MM.1S (cell line): Measurements from ENCODE around the gene FOXI1.
"Not testable (repeated sequence)": the region's sequence is repeated elsewhere in the genome, so short reads cannot be mapped to it uniquely, and the experiment has no call there.

Source experiments
- DNase-seq: peaks from one replicate; pipeline ENCODE4 v3.0.0-alpha.2; 2015
- H2AFZ ChIP-seq: fragments of 300-600 bp; sonication (generic); 2 replicates; pipeline ENCODE4 v1.6.0; 2016; ENCODE audit warnings: antibody characterized with exemption, low read length
- H3F3A ChIP-seq: fragments of 300-600 bp; sonication (generic); 2 replicates; pipeline ENCODE4 v1.6.1; 2016; ENCODE audit warnings: mild to moderate bottlenecking, antibody characterized with exemption, low read length, moderate library complexity, mixed read lengths; ENCODE audit not compliant: insufficient read depth
- H3K27ac ChIP-seq: fragments of 300-600 bp; sonication (generic); 2 replicates; pipeline ENCODE4 v1.5.1; 2016; ENCODE audit warnings: mild to moderate bottlenecking, low read length
- H3K27me3 ChIP-seq: fragments of 300-600 bp; sonication (generic); replicated peaks from 2 replicates; pipeline ENCODE4 v1.6.0; 2016; ENCODE audit warnings: low read length; ENCODE audit not compliant: insufficient read depth
- H3K36me3 ChIP-seq: fragments of 300-600 bp; sonication (generic); replicated peaks from 2 replicates; pipeline ENCODE4 v1.6.1; 2016; ENCODE audit warnings: mild to moderate bottlenecking, low read length, mixed read lengths; ENCODE audit not compliant: insufficient read depth
- H3K4me1 ChIP-seq: fragments of 300-600 bp; sonication (generic); 2 replicates; pipeline ENCODE4 v1.6.1; 2016; ENCODE audit warnings: low read length, mixed read lengths
- H3K4me2 ChIP-seq: fragments of 300-600 bp; sonication (generic); 2 replicates; pipeline ENCODE4 v1.6.0; 2016; ENCODE audit warnings: low read depth, low read length
- H3K4me3 ChIP-seq: fragments of 300-600 bp; sonication (generic); 2 replicates; pipeline ENCODE4 v1.5.1; 2016; ENCODE audit warnings: low read length, mixed read lengths
- H3K79me2 ChIP-seq: fragments of 300-600 bp; sonication (generic); 2 replicates; pipeline ENCODE4 v1.6.1; 2016; ENCODE audit warnings: mixed run types, low read length, mixed read lengths
- H3K9ac ChIP-seq: fragments of 300-600 bp; sonication (generic); 2 replicates; pipeline ENCODE4 v1.6.1; 2016; ENCODE audit warnings: low read length, mixed read lengths
- H3K9me2 ChIP-seq: fragments of 300-600 bp; sonication (generic); replicated peaks from 2 replicates; pipeline ENCODE4 v1.6.1; 2016; ENCODE audit warnings: mild to moderate bottlenecking, low read length, mixed read lengths; ENCODE audit not compliant: insufficient read depth
- H3K9me3 ChIP-seq: fragments of 300-600 bp; sonication (generic); replicated peaks from 2 replicates; pipeline ENCODE4 v1.6.1; 2016; ENCODE audit warnings: mild to moderate bottlenecking, low read length, mixed read lengths; ENCODE audit not compliant: insufficient read depth
- H4K20me1 ChIP-seq: fragments of 300-600 bp; sonication (generic); 2 replicates; pipeline ENCODE4 v1.6.1; 2016; ENCODE audit warnings: mild to moderate bottlenecking, low read length, moderate library complexity, mixed read lengths; ENCODE audit not compliant: insufficient read depth
- CTCF ChIP-seq: fragments of 300-600 bp; sonication (generic); IDR thresholded peaks from 2 replicates; pipeline ENCODE4 v1.5.1; 2016; ENCODE audit warnings: antibody characterized with exemption, low read length, mixed read lengths
- EZH2 ChIP-seq: fragments of 300-600 bp; sonication (generic); optimal IDR thresholded peaks from 2 replicates; pipeline ENCODE3; 2017; ENCODE audit warnings: low read depth, mild to moderate bottlenecking, antibody characterized with exemption, low read length, mixed read lengths
- EZH2phosphoT487 ChIP-seq: fragments of 300-600 bp; sonication (generic); IDR thresholded peaks from 2 replicates; pipeline ENCODE4 v1.6.1; 2018; ENCODE audit warnings: antibody characterized with exemption, low read length

FOXI1 gene

GRCh38 chr5:170138273-170138672 lies 32.6 kb downstream of the FOXI1 start:
- H3K4me1 ChIP-seq = no peaks in the 10 kb centered on the region
- no peaks in the 10 kb centered on the region for H3K9me2 ChIP-seq
- no peak overlapping the region for H2AFZ ChIP-seq
- no peaks in the 10 kb centered on the region for H3K79me2 ChIP-seq
- no peaks in the 10 kb centered on the region for H3F3A ChIP-seq
- TF ChIP-seq EZH2phosphoT487 (no peak), CTCF (no peak), EZH2 (no peak)
- no peak overlapping the region for H3K4me3 ChIP-seq
- no peak for DNase-seq
- no peak overlapping the region for H3K9ac ChIP-seq
- H3K27me3 ChIP-seq = no peaks in the 10 kb centered on the region
- no peak overlapping the region for H3K27ac ChIP-seq
- no peaks in the 10 kb centered on the region for H4K20me1 ChIP-seq
- H3K36me3 ChIP-seq = no peaks in the 10 kb centered on the region
- H3K4me2 ChIP-seq = no peak overlapping the region
- H3K9me3 ChIP-seq = no peaks in the 10 kb centered on the region

- Histone ChIP-seq H3F3A (no peaks in the 10 kb centered on the region), H3K4me1 (no peaks in the 10 kb centered on the region), H4K20me1 (no peaks in the 10 kb centered on the region), H3K4me3 (no peak overlapping the region), H3K79me2 (no peaks in the 10 kb centered on the region), H3K4me2 (no peak overlapping the region), H3K9ac (no peak overlapping the region), H2AFZ (no peak overlapping the region), H3K27ac (no peak overlapping the region), H3K9me2 (no peaks in the 10 kb centered on the region), H3K36me3 (no peaks in the 10 kb centered on the region), H3K27me3 (no peaks in the 10 kb centered on the region), H3K9me3 (no peaks in the 10 kb centered on the region)
- TF ChIP-seq CTCF (no peak), EZH2phosphoT487 (no peak), EZH2 (no peak)
- no peak for DNase-seq
Measured at GRCh38 chr5:170139786-170140335, 34.2 kb downstream of the FOXI1 start.

GRCh38 chr5:170141196-170141595 lies 35.5 kb downstream of the FOXI1 start:
- H3K9me2 ChIP-seq, H3F3A ChIP-seq, H4K20me1 ChIP-seq, H3K9me3 ChIP-seq, DNase-seq, H3K79me2 ChIP-seq, H3K4me3 ChIP-seq, H3K27ac ChIP-seq, H3K4me1 ChIP-seq, H3K27me3 ChIP-seq, H3K4me2 ChIP-seq, H3K9ac ChIP-seq, H2AFZ ChIP-seq, H3K36me3 ChIP-seq: not testable (repeated sequence)

GRCh38 chr5:170141636-170142035 lies 35.9 kb downstream of the FOXI1 start:
- H3K4me2 ChIP-seq = no peak overlapping the region
- H3K36me3 ChIP-seq = no peaks in the 10 kb centered on the region
- H3K27ac ChIP-seq = no peak overlapping the region
- H3F3A ChIP-seq = no peaks in the 10 kb centered on the region
- no peaks in the 10 kb centered on the region for H3K4me1 ChIP-seq
- no peaks in the 10 kb centered on the region for H3K9me3 ChIP-seq
- no peak for DNase-seq
- no peaks in the 10 kb centered on the region for H4K20me1 ChIP-seq
- no peaks in the 10 kb centered on the region for H3K27me3 ChIP-seq
- TF ChIP-seq EZH2phosphoT487 (no peak), EZH2 (no peak), CTCF (no peak)
- no peak overlapping the region for H2AFZ ChIP-seq
- no peaks in the 10 kb centered on the region for H3K9me2 ChIP-seq
- H3K4me3 ChIP-seq = no peak overlapping the region
- H3K79me2 ChIP-seq = no peaks in the 10 kb centered on the region
- no peak overlapping the region for H3K9ac ChIP-seq
